ENCODE measurements around the gene COQ9.
"Not testable (repeated sequence)": the region's sequence is repeated elsewhere in the genome, so short reads cannot be mapped to it uniquely, and the experiment has no call there.

COQ9 gene

GRCh38 chr16:57439947-57440346 is 7.3 kb upstream of the COQ9 start:
- POLR2A ChIA-PET; H3K27ac ChIP-seq (ENCODE audit: extremely low read depth, low read depth, low read length); H3K9me3 ChIP-seq (ENCODE audit: control insufficient read depth, insufficient read depth, low read depth, low read length); CTCF ChIA-PET; H3K4me1 ChIP-seq (ENCODE audit: control insufficient read depth, insufficient read depth, low read length); H3K4me3 ChIP-seq (ENCODE audit: low read depth, low read length): not testable (repeated sequence)
- peaks cover 21 to 66% of the 10 kb centered on the region in 2 experiments for H3K36me3 ChIP-seq (ENCODE audit: control insufficient read depth in 2 of 2, insufficient read depth in 1 of 2, low read length in 2 of 2)

DNA sequence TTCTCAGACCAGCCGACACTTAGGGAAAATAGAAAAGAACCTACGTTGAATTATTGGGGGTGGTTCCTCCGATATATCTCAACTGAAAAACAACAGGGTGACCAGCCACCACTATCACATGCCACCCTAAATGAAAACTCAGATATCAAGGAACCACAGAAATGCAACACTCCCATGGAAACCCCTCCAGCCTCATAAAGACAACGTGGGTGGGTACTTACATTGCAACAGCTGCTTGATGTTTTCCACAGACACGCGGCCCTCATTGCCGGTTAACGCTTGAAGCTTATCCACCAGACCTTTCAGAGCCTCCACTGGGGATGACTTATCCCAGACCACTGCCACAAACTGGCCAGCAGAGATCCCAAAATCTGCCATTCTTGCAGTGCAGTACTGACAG is 6.7 kb upstream of the COQ9 start:
- H3K36me3 ChIP-seq (ENCODE audit: control insufficient read depth in 2 of 2, insufficient read depth in 1 of 2, low read length in 2 of 2), result peaks cover 18 to 60% of the 10 kb centered on the region in 2 experiments
- H3K4me1 ChIP-seq (ENCODE audit: control insufficient read depth, insufficient read depth, low read length); H3K4me3 ChIP-seq (ENCODE audit: low read depth, low read length); H3K9me3 ChIP-seq (ENCODE audit: control insufficient read depth, insufficient read depth, low read depth, low read length); POLR2A ChIA-PET; H3K27ac ChIP-seq (ENCODE audit: extremely low read depth, low read depth, low read length): not testable (repeated sequence)
- CTCF ChIA-PET, result interaction anchor here (1.3 kb wide), 1 partner anchor 22 kb away, joined by 6 read pairs; no protein-coding TSS in a partner anchor

DNA sequence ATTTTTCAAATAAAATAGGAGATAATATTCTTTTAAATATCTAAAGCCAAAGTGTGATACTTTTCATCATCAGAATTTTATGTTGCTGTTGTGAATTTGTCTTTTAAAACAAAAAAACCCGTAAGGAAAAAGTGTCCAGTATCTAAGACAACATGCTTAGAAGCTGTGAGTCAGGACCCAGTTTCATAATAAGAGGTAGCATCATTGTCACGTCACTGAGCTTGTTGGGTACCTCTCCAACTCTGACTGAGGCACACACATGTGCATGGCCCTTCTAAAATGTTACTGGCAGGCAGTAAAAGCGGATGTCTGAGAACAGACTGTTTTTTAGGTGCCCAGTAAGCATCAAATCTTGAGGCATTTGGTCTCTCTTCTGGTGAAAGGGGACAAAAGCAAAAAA is 2.6 kb upstream of the COQ9 start:
- H3K27ac ChIP-seq (ENCODE audit: extremely low read depth, low read depth, low read length), result no peak overlapping the region
- H3K36me3 ChIP-seq (ENCODE audit: control insufficient read depth in 2 of 2, insufficient read depth in 1 of 2, low read length in 2 of 2), result peaks cover 0 to 23% of the 10 kb centered on the region in 2 experiments; a peak in 2 of 3 replicates
- TF ChIP-seq GFI1B (tag by site-specific recombination; IDR thresholded peaks at IDR 0.05) (no peak), ZNF837 (tag by site-specific recombination; IDR thresholded peaks at IDR 0.05) (no peak), ZNF174 (tag by site-specific recombination; IDR thresholded peaks at IDR 0.05) (no peak), MYNN (tag by site-specific recombination; IDR thresholded peaks at IDR 0.05; ENCODE audit: borderline replicate concordance) (peak; percentile 63; the same call in 1 of the 2 replicates)
- no peaks in the 10 kb centered on the region for H3K9me3 ChIP-seq (ENCODE audit: control insufficient read depth, insufficient read depth, low read depth, low read length)
- CTCF ChIA-PET, result interaction anchor here (0.6 to 2.5 kb wide), 5 partner anchors 17 to 143 kb away, joined by 3 to 17 read pairs (median 5); partner anchors contain the start of gene POLR2C
- no peak overlapping the region for H3K4me3 ChIP-seq (ENCODE audit: low read depth, low read length)
- no peaks in the 10 kb centered on the region for H3K4me1 ChIP-seq (ENCODE audit: control insufficient read depth, insufficient read depth, low read length)
- POLR2A ChIA-PET, result interaction anchor here (2.2 kb wide), 1 partner anchor 18 kb away, joined by 13 read pairs; the partner anchor contains the start of gene POLR2C

DNA sequence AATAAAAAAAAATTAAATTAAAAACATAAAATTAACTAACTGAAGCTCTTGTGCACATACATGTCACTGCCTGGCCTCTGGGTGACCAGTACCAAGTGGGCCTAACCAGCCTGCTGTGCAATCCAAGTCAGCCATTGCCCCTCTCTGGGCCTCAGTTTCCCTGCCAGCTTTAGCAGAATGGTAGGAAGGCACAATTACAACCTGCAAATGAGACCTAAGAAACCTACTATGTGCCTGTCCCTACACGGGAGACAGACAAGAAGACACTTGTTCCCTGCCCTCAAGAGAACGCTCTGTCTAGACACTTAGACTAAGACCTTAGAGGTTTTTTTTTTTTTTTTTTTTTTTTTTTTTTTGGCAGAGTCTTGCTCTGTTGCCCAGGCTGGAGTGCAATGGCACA is 1.8 kb upstream of the COQ9 start:
- Histone ChIP-seq H3K9me3 (ENCODE audit: control insufficient read depth, insufficient read depth, low read depth, low read length) (no peaks in the 10 kb centered on the region), H3K4me1 (ENCODE audit: control insufficient read depth, insufficient read depth, low read length) (no peaks in the 10 kb centered on the region), H3K36me3 (ENCODE audit: control insufficient read depth in 2 of 2, insufficient read depth in 1 of 2, low read length in 2 of 2) (peaks cover 6 to 17% of the 10 kb centered on the region in 2 experiments; a peak in 2 of 3 replicates), H3K27ac (ENCODE audit: extremely low read depth, low read depth, low read length) (no peak overlapping the region), H3K4me3 (ENCODE audit: low read depth, low read length) (no peak overlapping the region)
- ChIA-PET POLR2A (interaction anchor here (0.7 to 2.2 kb wide), 2 partner anchors 17 to 712 kb away, joined by 6 to 13 read pairs; partner anchors contain the start of gene POLR2C), CTCF (interaction anchor here (2.2 to 2.5 kb wide), 2 partner anchors 16 to 28 kb away, joined by 9 to 17 read pairs; partner anchors contain the start of gene POLR2C)
- TF ChIP-seq ZNF660 (tag by site-specific recombination; IDR thresholded peaks at IDR 0.05), result no peak
- TF ChIP-seq INSM2 (tag by site-specific recombination; IDR thresholded peaks at IDR 0.05), result no peak
- no peak for TF ChIP-seq ZNF302 (tag by site-specific recombination; IDR thresholded peaks at IDR 0.05; ENCODE audit: low read depth)
- no peak for TF ChIP-seq ZFP41 (tag by site-specific recombination; IDR thresholded peaks at IDR 0.05; ENCODE audit: borderline replicate concordance)
- TF ChIP-seq YY2 (tag by site-specific recombination; IDR thresholded peaks at IDR 0.05), result no peak
- no peak for TF ChIP-seq SP7 (tag by site-specific recombination; IDR thresholded peaks at IDR 0.05)
- TF ChIP-seq ZNF184 (tag by site-specific recombination; IDR thresholded peaks at IDR 0.05), result no peak
- no peak for TF ChIP-seq ZFP3 (tag by site-specific recombination; IDR thresholded peaks at IDR 0.05; ENCODE audit: low read depth)
- TF ChIP-seq, protein P1, sequence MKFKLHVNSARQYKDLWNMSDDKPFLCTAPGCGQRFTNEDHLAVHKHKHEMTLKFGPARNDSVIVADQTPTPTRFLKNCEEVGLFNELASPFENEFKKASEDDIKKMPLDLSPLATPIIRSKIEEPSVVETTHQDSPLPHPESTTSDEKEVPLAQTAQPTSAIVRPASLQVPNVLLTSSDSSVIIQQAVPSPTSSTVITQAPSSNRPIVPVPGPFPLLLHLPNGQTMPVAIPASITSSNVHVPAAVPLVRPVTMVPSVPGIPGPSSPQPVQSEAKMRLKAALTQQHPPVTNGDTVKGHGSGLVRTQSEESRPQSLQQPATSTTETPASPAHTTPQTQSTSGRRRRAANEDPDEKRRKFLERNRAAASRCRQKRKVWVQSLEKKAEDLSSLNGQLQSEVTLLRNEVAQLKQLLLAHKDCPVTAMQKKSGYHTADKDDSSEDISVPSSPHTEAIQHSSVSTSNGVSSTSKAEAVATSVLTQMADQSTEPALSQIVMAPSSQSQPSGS (tag by site-specific recombination; IDR thresholded peaks at IDR 0.05; ENCODE audit: low read depth), result no peak
- no peak for TF ChIP-seq WT1 (tag by site-specific recombination; IDR thresholded peaks at IDR 0.05)
- TF ChIP-seq ZNF544 (tag by site-specific recombination; IDR thresholded peaks at IDR 0.05), result no peak
- TF ChIP-seq GFI1B (tag by site-specific recombination; IDR thresholded peaks at IDR 0.05), result no peak
- TF ChIP-seq PRDM10 (tag by site-specific recombination; IDR thresholded peaks at IDR 0.05), result no peak
- no peak for TF ChIP-seq ZNF239 (tag by site-specific recombination; IDR thresholded peaks at IDR 0.05)
- TF ChIP-seq ZNF391 (tag by site-specific recombination; IDR thresholded peaks at IDR 0.05; ENCODE audit: borderline replicate concordance, low read depth), result no peak
- TF ChIP-seq ZSCAN16 (tag by site-specific recombination; IDR thresholded peaks at IDR 0.05), result no peak
- no peak for TF ChIP-seq ZNF112 (tag by site-specific recombination; IDR thresholded peaks at IDR 0.05)
- TF ChIP-seq ZNF488 (tag by site-specific recombination; IDR thresholded peaks at IDR 0.05), result no peak
